Muscle of leg (tissue), 11 donors: ENCODE data around the gene PTGES3. TPM values are rescaled to one million over a fixed set of nuclear protein-coding genes. Genes with fewer than 3 reads are reported as not detected.
"Not testable (repeated sequence)": the region's sequence is repeated elsewhere in the genome, so short reads cannot be mapped to it uniquely, and the experiment has no call there.

Experiments
- DNase-seq: peaks from one replicate; pipeline ENCODE4 v3.0.0; 2013
- H3K27ac ChIP-seq: one replicate; pipeline ENCODE4 v1.5.1; 2013; ENCODE audit warnings: mild to moderate bottlenecking, low read length, control low read depth
- H3K27me3 ChIP-seq: one replicate; pipeline ENCODE4 v1.6.1; 2013; ENCODE audit warnings: low read length; ENCODE audit not compliant: control insufficient read depth, insufficient read depth
- H3K36me3 ChIP-seq: one replicate; pipeline ENCODE4 v1.6.1; 2013; ENCODE audit warnings: low read length; ENCODE audit not compliant: control insufficient read depth, insufficient read depth
- H3K4me1 ChIP-seq: one replicate; pipeline ENCODE4 v1.6.1; 2013; ENCODE audit warnings: low read length; ENCODE audit not compliant: control insufficient read depth, insufficient read depth
- H3K4me3 ChIP-seq: one replicate; pipeline ENCODE4 v1.5.1; 2013; ENCODE audit warnings: low read length, control low read depth
- H3K9me3 ChIP-seq: replicated peaks from 2 replicates; pipeline ENCODE4 v1.6.1; 2013; ENCODE audit warnings: low read depth, low read length; ENCODE audit not compliant: control insufficient read depth
- WGBS: methylation state at CpG from one replicate; pipeline ENCODE4 v1.1.5; 2013; ENCODE audit warnings: missing lambda C conversion rate; ENCODE audit not compliant: insufficient coverage; 5-methylcytosine and 5-hydroxymethylcytosine counted together
- polyA plus RNA-seq, 8 donors: library from polyadenylated mRNA; unstranded; fragments of 120-200 nt; gene quantifications; one replicate each; pipeline versions ENCODE4 v1.2.1 to v1.2.3, GENCODE V29; 2013; ENCODE audit warnings: inconsistent platforms in 1 of 8, low replicate concordance in 1 of 8; ENCODE audit not compliant: insufficient read length in 8 of 8, insufficient read depth in 1 of 8
- total RNA-seq: library from RNA; stranded (reverse); fragments of 120-200 nt; gene quantifications from one replicate; pipeline ENCODE4 v1.2.4, GENCODE V29; 2013

Gene PTGES3
- total and polyA plus RNA-seq, 9 donors = 73.6 to 246 (median 202) TPM

- 56% methylated on average over 8 of the region's 8 CpGs for WGBS
- peaks cover 50% of the 10 kb centered on the region for H3K4me1 ChIP-seq
- H3K36me3 ChIP-seq = peaks cover 71% of the 10 kb centered on the region
- no peaks in the 10 kb centered on the region for H3K27me3 ChIP-seq
- H3K9me3 ChIP-seq = no peaks in the 10 kb centered on the region
- H3K27ac ChIP-seq = no peak overlapping the region
- H3K4me3 ChIP-seq = no peak overlapping the region
- no peak for DNase-seq
Measured at GRCh38 chr12:56715798-56716197, 27.7 kb upstream of the PTGES3 start.

DNA sequence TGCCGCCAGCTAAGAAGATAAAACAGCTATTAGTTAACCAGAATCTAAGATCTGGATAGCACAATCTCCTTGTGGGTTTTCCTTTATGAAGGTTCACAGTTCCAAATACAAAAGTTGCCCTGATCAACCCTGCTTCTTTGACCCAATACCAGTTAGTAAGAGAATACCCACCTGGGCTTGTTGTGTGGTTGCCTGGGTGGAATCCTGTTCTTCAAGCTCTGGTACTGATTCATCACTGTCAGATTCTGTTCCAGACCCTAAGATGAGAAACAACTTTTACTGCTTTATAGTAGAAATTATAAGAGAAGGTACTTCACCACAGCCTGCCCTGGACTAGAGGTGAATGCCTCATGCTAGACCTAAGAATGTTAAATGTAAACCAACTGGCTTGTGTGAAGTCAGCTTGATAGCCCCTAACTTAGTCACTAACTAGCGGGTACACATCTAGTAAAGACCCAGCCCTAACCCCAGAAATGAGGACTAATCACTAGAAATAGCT, 26.4 kb upstream of the PTGES3 start:
- Histone ChIP-seq H3K4me1 (peaks cover 37% of the 10 kb centered on the region), H3K36me3 (peaks cover 58% of the 10 kb centered on the region), H3K27ac (no peak overlapping the region), H3K9me3 (no peaks in the 10 kb centered on the region), H3K4me3 (no peak overlapping the region), H3K27me3 (no peaks in the 10 kb centered on the region)
- no CpG with 5 or more reads among the region's 2 CpGs for WGBS
- DNase-seq = no peak

- no peak overlapping the region for H3K4me3 ChIP-seq
- no CpG with 5 or more reads among the region's 3 CpGs for WGBS
- no peaks in the 10 kb centered on the region for H3K9me3 ChIP-seq
- H3K27ac ChIP-seq = no peak overlapping the region
- peaks cover 26% of the 10 kb centered on the region for H3K4me1 ChIP-seq
- peaks cover 51% of the 10 kb centered on the region for H3K36me3 ChIP-seq
- DNase-seq = no peak
- H3K27me3 ChIP-seq = no peaks in the 10 kb centered on the region
Measured at GRCh38 chr12:56713345-56713744, 25.3 kb upstream of the PTGES3 start.

GRCh38 chr12:56709759-56710376, 21.8 kb upstream of the PTGES3 start:
- Histone ChIP-seq H3K4me3 (no peak overlapping the region), H3K4me1 (no peaks in the 10 kb centered on the region), H3K27me3 (no peaks in the 10 kb centered on the region), H3K36me3 (peaks cover 31% of the 10 kb centered on the region), H3K9me3 (no peaks in the 10 kb centered on the region), H3K27ac (no peak overlapping the region)
- WGBS = no CpG with 5 or more reads among the region's 5 CpGs
- DNase-seq = no peak

GRCh38 chr12:56704522-56704921, 16.4 kb upstream of the PTGES3 start:
- H3K9me3 ChIP-seq, H3K27ac ChIP-seq, H3K36me3 ChIP-seq, H3K27me3 ChIP-seq, DNase-seq, H3K4me3 ChIP-seq, H3K4me1 ChIP-seq: not testable (repeated sequence)
- 74% methylated on average over 2 of the region's 5 CpGs for WGBS

- no peaks in the 10 kb centered on the region for H3K27me3 ChIP-seq
- H3K36me3 ChIP-seq = no peaks in the 10 kb centered on the region
- 75% methylated on average over 1 of the region's 3 CpGs for WGBS
- H3K27ac ChIP-seq = no peak overlapping the region
- no peak for DNase-seq
- no peaks in the 10 kb centered on the region for H3K9me3 ChIP-seq
- H3K4me1 ChIP-seq = peaks cover 14% of the 10 kb centered on the region
- no peak overlapping the region for H3K4me3 ChIP-seq
Measured at GRCh38 chr12:56699020-56699661, 11.1 kb upstream of the PTGES3 start.

DNA sequence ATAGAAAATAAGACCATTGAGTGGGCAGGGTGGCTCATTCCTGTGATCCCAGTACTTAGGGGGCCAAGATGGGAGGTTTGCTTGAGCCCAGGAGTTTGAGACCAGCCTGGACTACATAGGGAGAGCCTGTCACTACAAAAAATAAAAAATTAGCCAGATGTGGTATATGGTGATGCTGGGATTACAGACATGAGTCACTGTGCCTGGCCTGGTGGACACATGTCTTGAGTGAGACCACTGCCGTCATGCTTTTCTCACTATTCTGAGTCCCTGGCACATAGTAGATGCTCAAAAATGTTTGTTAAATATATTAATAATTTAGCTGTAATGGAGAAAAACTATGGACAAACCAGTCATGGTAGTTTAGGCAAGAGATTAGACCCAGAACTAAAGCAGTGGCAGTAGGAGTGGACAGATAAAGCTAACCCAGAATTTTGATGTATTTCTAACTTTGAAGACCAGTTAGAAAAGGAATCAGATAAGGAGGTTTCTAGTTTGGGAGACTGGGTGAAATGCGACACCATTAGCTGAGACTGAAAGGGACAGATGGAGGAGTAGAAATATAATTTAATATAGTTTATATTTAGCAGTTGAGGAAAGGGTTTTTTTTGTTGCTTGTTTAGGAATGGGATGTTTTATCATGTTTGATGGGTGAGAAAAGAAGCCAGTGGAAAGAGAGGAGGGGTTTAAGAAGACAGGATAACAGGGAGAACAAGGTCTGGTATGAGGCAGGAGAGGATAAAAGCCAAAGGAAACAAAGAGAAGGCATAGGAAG, 7.4 kb upstream of the PTGES3 start:
- H3K27ac ChIP-seq = peak overlapping the region; percentile 84
- no peak overlapping the region for H3K4me3 ChIP-seq
- H3K9me3 ChIP-seq = no peaks in the 10 kb centered on the region
- peak; percentile 30 for DNase-seq
- H3K27me3 ChIP-seq = no peaks in the 10 kb centered on the region
- H3K36me3 ChIP-seq = no peaks in the 10 kb centered on the region
- no CpG with 5 or more reads among the region's 2 CpGs for WGBS
- peaks cover 14% of the 10 kb centered on the region for H3K4me1 ChIP-seq

DNA sequence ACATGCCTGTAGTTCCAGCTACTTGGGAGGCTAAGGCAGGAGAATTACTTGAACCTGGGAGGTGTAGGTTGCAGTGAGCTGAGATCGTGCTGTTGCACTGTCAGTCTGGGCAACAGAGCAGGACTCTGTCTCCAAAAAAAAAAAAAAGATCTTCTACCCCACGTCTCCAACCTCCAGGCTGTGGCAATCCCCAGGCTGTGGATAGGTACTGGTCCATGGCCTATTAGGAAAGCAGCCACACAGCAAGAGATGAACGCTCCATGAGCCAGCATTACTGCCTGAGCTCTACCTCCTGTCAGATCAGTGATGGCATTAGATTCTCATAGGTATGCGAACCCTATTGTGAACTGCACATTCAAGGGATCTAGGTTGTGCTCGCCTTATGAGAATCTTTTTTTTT, 6.1 kb upstream of the PTGES3 start:
- 82% methylated on average over 4 of the region's 5 CpGs for WGBS
- H3K9me3 ChIP-seq = no peaks in the 10 kb centered on the region
- H3K36me3 ChIP-seq = no peaks in the 10 kb centered on the region
- H3K4me3 ChIP-seq = no peak overlapping the region
- no peaks in the 10 kb centered on the region for H3K27me3 ChIP-seq
- no peak overlapping the region for H3K27ac ChIP-seq
- no peak for DNase-seq
- peaks cover 17% of the 10 kb centered on the region for H3K4me1 ChIP-seq

DNA sequence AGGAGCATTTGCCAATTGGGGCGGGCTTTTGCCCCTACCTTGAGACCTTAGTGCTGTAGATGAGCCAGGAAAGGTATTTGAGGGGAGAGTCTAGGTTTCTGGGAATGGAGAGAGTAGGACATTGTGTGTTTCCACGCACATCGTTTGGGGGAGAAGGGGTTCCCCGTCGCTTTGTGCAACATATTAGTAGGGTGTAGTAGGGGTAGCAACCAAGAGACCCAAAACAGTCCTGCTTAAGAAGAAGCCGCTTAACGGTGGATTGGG, 694 bp upstream of the PTGES3 start:
- H3K4me1 ChIP-seq = peaks cover 24% of the 10 kb centered on the region
- 8% methylated on average over 3 of the region's 7 CpGs for WGBS
- H3K27me3 ChIP-seq = no peaks in the 10 kb centered on the region
- peak overlapping the region; percentile 99 for H3K27ac ChIP-seq
- H3K36me3 ChIP-seq = peaks cover 7% of the 10 kb centered on the region
- H3K9me3 ChIP-seq = no peaks in the 10 kb centered on the region
- H3K4me3 ChIP-seq = peak overlapping the region; percentile 63
- DNase-seq = no peak
